Measurements from ENCODE around the gene MRPL20.

- no peak for TF ChIP-seq POLR2A (IDR thresholded peaks at IDR 0.05)
- TF ChIP-seq, protein P1, sequence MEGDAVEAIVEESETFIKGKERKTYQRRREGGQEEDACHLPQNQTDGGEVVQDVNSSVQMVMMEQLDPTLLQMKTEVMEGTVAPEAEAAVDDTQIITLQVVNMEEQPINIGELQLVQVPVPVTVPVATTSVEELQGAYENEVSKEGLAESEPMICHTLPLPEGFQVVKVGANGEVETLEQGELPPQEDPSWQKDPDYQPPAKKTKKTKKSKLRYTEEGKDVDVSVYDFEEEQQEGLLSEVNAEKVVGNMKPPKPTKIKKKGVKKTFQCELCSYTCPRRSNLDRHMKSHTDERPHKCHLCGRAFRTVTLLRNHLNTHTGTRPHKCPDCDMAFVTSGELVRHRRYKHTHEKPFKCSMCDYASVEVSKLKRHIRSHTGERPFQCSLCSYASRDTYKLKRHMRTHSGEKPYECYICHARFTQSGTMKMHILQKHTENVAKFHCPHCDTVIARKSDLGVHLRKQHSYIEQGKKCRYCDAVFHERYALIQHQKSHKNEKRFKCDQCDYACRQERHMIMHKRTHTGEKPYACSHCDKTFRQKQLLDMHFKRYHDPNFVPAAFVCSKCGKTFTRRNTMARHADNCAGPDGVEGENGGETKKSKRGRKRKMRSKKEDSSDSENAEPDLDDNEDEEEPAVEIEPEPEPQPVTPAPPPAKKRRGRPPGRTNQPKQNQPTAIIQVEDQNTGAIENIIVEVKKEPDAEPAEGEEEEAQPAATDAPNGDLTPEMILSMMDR (IDR thresholded peaks at IDR 0.05): no peak
Observed at GRCh38 chr1:1359308-1359663, 47.8 kb downstream of the MRPL20 start.
